ENCODE data around the gene ANO6. TPM values are rescaled to one million over a fixed set of nuclear protein-coding genes. Genes with fewer than 3 reads are reported as not detected.

The ANO6 gene
- total RNA-seq, 2 experiments from 2014 or later, result 13.1 to 13.6 TPM

- ATAC-seq, result no peak
- Mint-ChIP-seq H3K9me3 (peaks cover 31% of the 10 kb centered on the region), H3K4me3 (no peak overlapping the region), H3K27me3 (no peaks in the 10 kb centered on the region), H3K4me1 (ENCODE audit: low read depth) (no peaks in the 10 kb centered on the region), H3K36me3 (ENCODE audit: low read depth) (peaks cover 55% of the 10 kb centered on the region), H3K27ac (no peak overlapping the region)
- intact Hi-C loops (cut with micrococcal nuclease), result no loop called here
- TF ChIP-seq CTCF (IDR thresholded peaks at IDR 0.05), result no peak
- ChIA-PET POLR2A (no interaction called here), CTCF (no interaction called here)
- DNase-seq, result no peak
Observed at GRCh38 chr12:45363903-45364302, 148.0 kb downstream of the ANO6 start.

DNA sequence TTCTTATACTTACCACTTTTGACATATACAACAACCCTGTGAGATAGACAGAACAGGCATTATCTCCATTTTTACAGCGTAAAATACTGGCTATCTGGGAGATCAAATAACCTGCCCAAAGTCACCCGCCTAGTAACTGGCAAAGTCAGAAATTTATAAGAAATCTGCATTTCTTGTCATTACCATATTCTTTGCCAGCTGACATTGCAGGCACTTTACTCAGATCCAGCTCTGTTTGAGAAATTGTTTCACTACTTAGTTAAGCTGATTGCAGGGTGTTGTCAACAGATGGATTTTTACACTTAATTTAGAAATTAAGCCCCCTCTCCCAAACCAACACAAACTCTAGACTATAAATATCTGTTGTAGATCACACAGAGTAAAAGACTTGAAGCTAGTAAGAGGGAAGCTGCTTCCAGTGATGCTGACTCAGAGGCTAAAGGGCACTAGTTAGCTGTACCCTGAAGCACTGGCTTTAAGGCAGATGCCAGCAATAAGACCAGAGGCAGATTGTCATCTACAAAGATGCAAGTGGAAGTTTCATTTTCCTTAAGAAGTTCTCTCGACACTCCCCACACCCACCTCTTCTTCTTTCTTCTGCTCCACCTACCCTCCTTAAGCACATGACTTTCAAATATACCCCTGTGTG lies 153.1 kb downstream of the ANO6 start:
- ChIA-PET CTCF (interaction anchor here (1.0 to 1.2 kb wide), 2 partner anchors 13 to 20 kb away, joined by 3 read pairs; no protein-coding TSS in a partner anchor), POLR2A (no interaction called here)
- DNase-seq (no peak), ATAC-seq (no peak)
- TF ChIP-seq CTCF (IDR thresholded peaks at IDR 0.05), result no peak
- H3K4me1 Mint-ChIP-seq (ENCODE audit: low read depth), result peaks cover 3% of the 10 kb centered on the region
- no peak overlapping the region for H3K4me3 Mint-ChIP-seq
- H3K36me3 Mint-ChIP-seq (ENCODE audit: low read depth), result peaks cover 38% of the 10 kb centered on the region
- H3K27me3 Mint-ChIP-seq, result no peaks in the 10 kb centered on the region
- H3K27ac Mint-ChIP-seq, result no peak overlapping the region
- intact Hi-C loops (cut with micrococcal nuclease), result no loop called here
- H3K9me3 Mint-ChIP-seq, result peaks cover 13% of the 10 kb centered on the region

- DNase-seq, result no peak
- POLR2A ChIA-PET, result no interaction called here
- Mint-ChIP-seq H3K27ac (no peak overlapping the region), H3K4me1 (ENCODE audit: low read depth) (no peaks in the 10 kb centered on the region), H3K9me3 (no peaks in the 10 kb centered on the region), H3K27me3 (no peaks in the 10 kb centered on the region), H3K36me3 (ENCODE audit: low read depth) (peaks cover 14% of the 10 kb centered on the region), H3K4me3 (no peak overlapping the region)
- TF ChIP-seq CTCF (IDR thresholded peaks at IDR 0.05), result no peak
- no peak for ATAC-seq
- intact Hi-C loops (cut with micrococcal nuclease), result no loop called here
- CTCF ChIA-PET, result no interaction called here
Observed at GRCh38 chr12:45377815-45378214, 161.9 kb downstream of the ANO6 start.

- Mint-ChIP-seq H3K27me3 (no peaks in the 10 kb centered on the region), H3K36me3 (ENCODE audit: low read depth) (peaks cover 17% of the 10 kb centered on the region), H3K27ac (no peak overlapping the region), H3K4me1 (ENCODE audit: low read depth) (no peaks in the 10 kb centered on the region), H3K9me3 (no peaks in the 10 kb centered on the region), H3K4me3 (no peak overlapping the region)
- intact Hi-C loops (cut with micrococcal nuclease), result no loop called here
- POLR2A ChIA-PET, result no interaction called here
- CTCF ChIA-PET, result no interaction called here
- no peak for TF ChIP-seq CTCF (IDR thresholded peaks at IDR 0.05)
- DNase-seq, result no peak
- ATAC-seq, result no peak
Observed at GRCh38 chr12:45379261-45379660, 163.4 kb downstream of the ANO6 start.

GRCh38 chr12:45381351-45381750 lies 165.5 kb downstream of the ANO6 start:
- H3K27me3 Mint-ChIP-seq, result no peaks in the 10 kb centered on the region
- no peak overlapping the region for H3K27ac Mint-ChIP-seq
- intact Hi-C loops (cut with micrococcal nuclease), result no loop called here
- H3K36me3 Mint-ChIP-seq (ENCODE audit: low read depth), result peaks cover 18% of the 10 kb centered on the region
- ATAC-seq, result no peak
- no peaks in the 10 kb centered on the region for H3K9me3 Mint-ChIP-seq
- H3K4me1 Mint-ChIP-seq (ENCODE audit: low read depth), result no peaks in the 10 kb centered on the region
- POLR2A ChIA-PET, result no interaction called here
- no peak for DNase-seq
- CTCF ChIA-PET, result no interaction called here
- no peak overlapping the region for H3K4me3 Mint-ChIP-seq
- TF ChIP-seq CTCF (IDR thresholded peaks at IDR 0.05), result no peak
